KBM-7 (cell line): ENCODE measurements around the gene PLGRKT.
"Not testable (repeated sequence)": the region's sequence is repeated elsewhere in the genome, so short reads cannot be mapped to it uniquely, and the experiment has no call there.

Experiments
- DNase-seq: peaks from one replicate; pipeline ENCODE4 v3.0.0-alpha.2; 2015
- in situ Hi-C: fragments of 300-500 bp; cut with MboI; formaldehyde crosslinking; loops from 2 replicates; pipeline ENCODE4 v1.14.3; 2020; ENCODE audit warnings: low sequenced_read_pairs, low pct_unique_long_range_greater_than_20kb, mixed read lengths

Gene PLGRKT

DNA sequence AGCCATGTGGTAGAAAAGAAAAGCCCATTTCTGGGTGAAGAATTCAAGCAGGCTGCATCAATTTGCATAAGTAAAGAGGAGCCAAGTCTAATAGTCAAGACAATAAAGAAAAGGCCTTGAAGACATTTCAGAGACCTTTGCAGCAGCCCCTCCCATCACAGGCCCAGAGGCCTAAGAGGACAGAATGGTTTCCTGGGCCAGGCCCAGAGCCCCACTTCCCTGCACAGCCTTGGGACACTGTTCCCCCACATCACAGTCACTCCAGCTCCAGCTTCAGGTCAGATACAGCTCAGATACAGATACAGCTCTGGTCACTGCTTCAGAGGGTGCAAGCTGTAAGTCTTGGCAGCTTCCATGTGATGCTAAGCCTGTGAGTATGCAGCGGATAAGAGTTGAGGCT is 29.1 kb downstream of the PLGRKT start:
- in situ Hi-C loops: no loop called here
- no peak for DNase-seq

DNA sequence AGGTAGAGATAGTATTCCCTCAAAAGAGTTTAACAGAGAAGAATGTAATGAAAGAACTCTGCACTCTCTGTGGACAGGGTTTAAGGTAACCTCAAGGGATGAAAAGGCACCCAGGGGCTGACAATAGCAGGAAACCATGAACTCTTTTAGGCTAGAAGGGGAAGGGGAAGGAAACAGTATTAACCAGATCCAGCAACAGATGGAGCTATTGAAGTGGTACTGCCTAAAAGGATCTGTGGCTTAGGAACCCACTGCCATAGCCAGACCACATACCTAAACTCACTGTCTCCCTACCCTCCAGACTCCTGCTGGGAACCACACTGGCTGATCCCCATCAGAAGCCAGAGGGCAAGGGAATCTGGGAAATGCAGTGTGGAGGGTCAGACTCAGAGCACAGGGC is 35.5 kb downstream of the PLGRKT start:
- in situ Hi-C loops: no loop called here
- DNase-seq: peak; percentile 17

GRCh38 chr9:5397547-5397946 is 40.2 kb downstream of the PLGRKT start:
- DNase-seq, in situ Hi-C loops: not testable (repeated sequence)

GRCh38 chr9:5395428-5395827 is 42.3 kb downstream of the PLGRKT start:
- in situ Hi-C loops: no loop called here

DNA sequence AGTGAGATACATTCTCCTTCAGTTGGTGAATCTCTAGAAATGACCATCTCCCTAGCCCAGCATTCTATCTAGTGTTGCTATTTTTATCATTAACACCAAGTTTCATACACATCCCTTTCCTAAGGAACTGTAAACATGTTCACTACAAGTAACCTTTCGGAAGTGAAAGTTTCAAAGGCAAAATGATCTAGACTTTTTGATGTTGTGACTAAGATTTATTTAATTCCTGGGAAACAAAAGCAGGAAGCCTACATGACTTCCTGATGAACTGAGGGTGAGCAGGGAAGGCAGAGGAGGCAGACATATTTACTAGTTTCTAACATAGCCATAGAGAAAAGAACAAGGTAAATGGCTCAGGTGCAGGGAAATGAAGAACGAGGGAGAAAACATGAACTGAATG is 43.7 kb downstream of the PLGRKT start:
- in situ Hi-C loops, DNase-seq: not testable (repeated sequence)

More at GRCh38 chr9:5395428-5395827, 42.3 kb downstream of the PLGRKT start:
- DNase-seq: no peak

- in situ Hi-C loops: no loop called here
- DNase-seq: no peak
These were observed 44.2 kb downstream of the PLGRKT start for GRCh38 chr9:5393497-5393896.

GRCh38 chr9:5392285-5392684 is 45.4 kb downstream of the PLGRKT start:
- DNase-seq: no peak
- in situ Hi-C loops: no loop called here

GRCh38 chr9:5389109-5389732 is 48.5 kb downstream of the PLGRKT start:
- in situ Hi-C loops: no loop called here
- DNase-seq: peak; percentile 61

GRCh38 chr9:5388026-5388819 is 49.5 kb downstream of the PLGRKT start:
- DNase-seq: peak; percentile 42
- in situ Hi-C loops: no loop called here

GRCh38 chr9:5384436-5384835 is 53.3 kb downstream of the PLGRKT start:
- in situ Hi-C loops: no loop called here
- no peak for DNase-seq

GRCh38 chr9:5382479-5382878 is 55.2 kb downstream of the PLGRKT start:
- in situ Hi-C loops: no loop called here
- DNase-seq: no peak

DNA sequence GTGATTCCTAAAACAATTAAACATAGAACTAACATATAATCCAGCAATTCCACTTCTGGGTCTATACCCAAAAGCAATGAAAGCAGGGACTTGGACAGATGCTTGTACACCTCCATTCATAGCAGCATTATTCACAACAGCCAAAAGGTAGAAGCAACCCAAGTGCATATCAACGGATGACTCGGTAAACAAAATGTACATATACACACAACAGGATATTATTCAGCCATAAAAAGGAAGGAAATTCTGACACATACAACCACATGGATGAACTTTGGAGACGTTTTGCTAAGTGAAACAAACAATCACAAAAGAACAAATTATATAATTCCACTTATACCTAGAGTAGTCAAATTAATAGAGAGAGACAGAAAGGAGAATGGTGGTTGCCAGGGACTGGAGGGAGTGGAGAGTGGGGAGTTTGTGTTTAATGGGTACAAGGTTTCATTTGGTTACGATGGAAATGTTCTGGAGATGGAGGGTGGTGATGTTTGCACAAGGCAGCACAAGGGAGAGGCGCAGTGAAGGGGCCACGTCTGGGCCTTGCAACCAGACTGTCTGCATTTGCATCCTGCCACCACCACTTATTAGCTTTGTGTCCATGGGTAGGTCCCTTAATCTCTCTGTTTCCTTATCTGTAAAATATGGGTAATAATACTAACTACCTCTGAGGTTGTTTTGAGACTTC is 61.8 kb downstream of the PLGRKT start:
- no peak for DNase-seq
- in situ Hi-C loops: no loop called here

DNA sequence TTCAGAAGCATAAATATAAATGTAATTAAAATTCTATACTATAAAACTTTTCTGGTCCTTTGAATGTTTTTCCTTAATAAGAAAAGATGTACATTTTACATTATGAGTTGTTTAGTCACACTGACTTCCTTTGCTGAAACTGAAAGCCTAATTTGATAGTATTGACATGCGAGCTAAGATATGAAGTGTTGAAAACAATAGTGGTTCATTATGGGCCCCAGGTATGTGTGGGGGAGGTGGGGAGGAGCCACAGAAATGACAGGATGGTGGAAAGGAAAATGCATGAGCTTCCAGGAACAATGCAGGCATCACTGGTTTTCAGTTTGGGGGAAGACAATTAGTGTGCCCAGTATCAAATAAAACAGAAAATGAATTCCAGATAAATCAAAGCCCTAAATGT is 62.6 kb downstream of the PLGRKT start:
- in situ Hi-C loops: no loop called here
- DNase-seq: no peak

DNA sequence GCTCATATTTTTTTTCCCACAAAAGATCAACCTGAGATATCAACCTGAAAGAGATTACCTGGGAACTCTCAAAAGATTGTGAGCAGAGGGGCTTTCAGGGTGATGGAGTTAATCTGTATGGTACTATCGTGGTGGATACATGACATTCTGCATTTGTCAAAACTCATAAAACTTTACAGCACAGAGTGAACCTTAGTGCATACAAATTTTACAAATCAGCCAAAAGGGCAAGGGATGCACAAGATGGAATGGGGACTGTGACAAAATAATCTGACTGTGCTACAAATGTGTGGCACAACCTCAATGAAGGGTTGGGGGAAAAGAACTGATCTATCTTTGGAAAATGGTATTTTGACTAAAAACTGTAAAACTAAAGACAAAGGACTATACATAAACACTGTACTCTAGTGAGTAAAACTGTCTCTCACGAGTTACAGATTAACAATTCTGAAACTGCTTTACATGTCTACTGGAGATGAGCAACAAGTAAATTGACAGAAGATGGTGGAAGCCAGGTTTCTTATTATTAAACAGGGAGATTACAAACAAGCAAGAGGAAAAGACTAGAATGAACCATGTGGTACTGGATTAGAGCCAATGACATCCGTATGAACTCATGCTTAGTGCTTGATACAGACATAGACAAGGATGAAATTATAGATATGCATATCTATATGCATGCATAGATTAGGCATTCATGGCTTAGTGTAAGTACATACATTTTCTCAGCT is 73.3 kb downstream of the PLGRKT start:
- in situ Hi-C loops: no loop called here
- no peak for DNase-seq

GRCh38 chr9:5361326-5362010 is 76.3 kb downstream of the PLGRKT start:
- in situ Hi-C loops: no loop called here

GRCh38 chr9:5360341-5360740 is 77.4 kb downstream of the PLGRKT start:
- in situ Hi-C loops: no loop called here
- DNase-seq: no peak

More at GRCh38 chr9:5361326-5362010, 76.3 kb downstream of the PLGRKT start:
- no peak for DNase-seq

DNA sequence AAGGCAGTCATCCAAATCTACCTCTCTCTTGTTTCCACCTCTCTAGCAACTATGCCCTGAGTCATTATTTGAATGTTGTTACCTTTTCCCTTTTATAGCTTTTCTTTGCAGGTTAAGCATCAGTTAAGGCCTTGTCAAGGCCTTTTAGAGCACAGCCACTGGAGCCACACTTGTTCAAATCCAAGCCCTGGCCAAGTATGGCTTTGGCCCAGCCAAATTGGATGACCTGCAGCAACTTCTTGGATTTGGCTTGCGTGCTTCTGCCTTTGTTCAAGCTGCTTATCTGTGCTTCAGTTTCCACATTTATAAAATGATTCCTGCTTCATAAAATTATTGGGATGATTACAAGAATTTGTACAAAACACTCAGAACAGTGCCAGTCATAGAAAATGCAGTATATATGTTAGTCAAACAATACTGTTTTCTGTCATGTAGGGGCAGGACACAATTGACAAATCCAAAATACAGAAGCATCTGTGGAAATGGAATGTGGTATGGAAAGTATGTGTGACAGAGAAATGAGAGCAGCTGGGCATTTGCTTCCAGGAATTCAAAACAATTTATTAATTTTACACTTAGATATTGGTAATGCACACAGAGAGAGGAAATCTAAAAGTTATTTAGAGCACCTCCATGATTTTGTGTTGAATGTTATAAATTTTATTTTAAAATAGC is 80.2 kb downstream of the PLGRKT start:
- no peak for DNase-seq
- in situ Hi-C loops: no loop called here

DNA sequence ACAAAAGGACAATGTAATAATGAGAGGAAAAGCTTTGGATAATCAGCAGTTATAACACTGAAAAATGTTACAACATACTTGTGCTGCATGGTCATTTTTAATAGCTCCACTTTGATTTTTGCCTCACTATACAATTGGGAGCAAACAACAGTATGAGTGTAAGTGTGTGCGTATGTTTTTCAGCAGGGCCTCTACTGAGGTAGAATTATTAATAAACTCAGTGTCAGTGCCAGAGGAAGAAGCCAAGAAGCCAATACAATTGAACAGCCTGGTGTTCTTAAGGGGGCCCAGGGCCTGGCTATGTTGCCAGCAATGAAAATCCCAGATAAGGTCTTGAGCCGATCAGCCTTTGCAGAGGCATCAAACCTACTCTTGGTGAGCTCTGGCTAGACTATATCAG is 81.9 kb downstream of the PLGRKT start:
- DNase-seq: no peak
- in situ Hi-C loops: no loop called here

DNA sequence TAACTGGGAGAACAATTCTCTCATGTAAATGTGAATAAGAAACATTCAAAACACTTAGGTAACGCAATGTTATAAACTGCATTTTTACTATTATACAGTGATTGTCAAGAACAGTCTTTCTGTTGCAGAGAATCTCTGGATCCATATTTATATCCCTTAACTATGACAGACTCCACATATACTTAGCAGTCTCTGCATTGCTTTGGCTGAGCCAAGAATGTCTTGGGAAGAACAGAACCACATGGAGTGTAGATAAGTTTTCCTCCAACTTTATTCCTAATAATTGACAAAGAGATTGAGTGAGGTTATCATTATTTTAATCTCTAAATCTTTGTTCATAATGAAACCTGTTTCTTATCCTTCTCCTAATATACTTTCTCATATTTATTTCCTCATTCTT is 82.5 kb downstream of the PLGRKT start:
- in situ Hi-C loops: no loop called here
- no peak for DNase-seq
